PC-9 (cell line): ENCODE measurements around the gene CCN6. TPM values are rescaled to one million over a fixed set of nuclear protein-coding genes. Genes with fewer than 3 reads are reported as not detected.

Experiments used
- BruUV-seq: library from RNA; stranded (reverse); fragments of 400-500 nt; replicated peaks from 2 replicates; lab custom pipeline; 2021; lab: Mats Ljungman, UMichigan
- CTCF ChIA-PET: fragments of 300-600 bp; sonication (Branson Sonifier 250); formaldehyde crosslinking; loops from one replicate; lab custom pipeline; 2022; ENCODE audit warnings: antibody characterized with exemption; lab: Charles Lee
- POLR2A ChIA-PET: fragments of 300-600 bp; sonication (Branson Sonifier 250); formaldehyde crosslinking; loops from one replicate; lab custom pipeline; 2022; ENCODE audit warnings: antibody characterized with exemption; ENCODE audit not compliant: unreplicated experiment; lab: Charles Lee
- DNase-seq, 2 experiments: peaks; one replicate each; pipeline versions ENCODE4 v3.0.0 to v3.0.0-alpha.2; 2015 to 2022; ENCODE audit warnings: mixed read lengths in 1 of 2
- H2AFZ ChIP-seq: fragments of 200-600 bp; sonication (generic); 2 replicates; pipeline ENCODE4 v1.8.1; 2017; ENCODE audit warnings: antibody characterized with exemption
- H3F3A ChIP-seq: fragments of 200-600 bp; sonication (generic); 2 replicates; pipeline ENCODE4 v1.8.1; 2017; ENCODE audit warnings: antibody characterized with exemption, mild to moderate bottlenecking, low read depth; ENCODE audit not compliant: insufficient read depth
- H3K27ac ChIP-seq: fragments of 200-600 bp; sonication (generic); 2 replicates; pipeline ENCODE4 v1.6.1; 2016; ENCODE audit warnings: mixed run types
- H3K27me3 ChIP-seq: fragments of 200-600 bp; sonication (generic); 2 replicates; pipeline ENCODE4 v1.6.1; 2016; ENCODE audit warnings: low read depth, mixed run types; ENCODE audit not compliant: insufficient read depth
- H3K36me3 ChIP-seq: fragments of 200-600 bp; sonication (generic); 2 replicates; pipeline ENCODE4 v1.6.1; 2016; ENCODE audit warnings: low read depth, mixed run types
- H3K4me1 ChIP-seq: fragments of 200-600 bp; sonication (generic); replicated peaks from 2 replicates; pipeline ENCODE4 v1.6.1; 2016; ENCODE audit warnings: mixed run types; ENCODE audit not compliant: insufficient read depth
- H3K4me2 ChIP-seq: fragments of 200-600 bp; sonication (generic); 2 replicates; pipeline ENCODE4 v1.6.1; 2017; ENCODE audit warnings: mixed run types
- H3K4me3 ChIP-seq: fragments of 200-600 bp; sonication (generic); 2 replicates; pipeline ENCODE4 v1.6.1; 2016; ENCODE audit warnings: mixed run types
- H3K79me2 ChIP-seq: fragments of 200-600 bp; sonication (generic); 2 replicates; pipeline ENCODE4 v1.6.1; 2017; ENCODE audit warnings: low read depth, mixed run types
- H3K9me2 ChIP-seq: fragments of 200-600 bp; sonication (generic); 2 replicates; pipeline ENCODE4 v1.8.1; 2017; ENCODE audit warnings: mild to moderate bottlenecking; ENCODE audit not compliant: insufficient read depth
- H3K9me3 ChIP-seq: fragments of 200-600 bp; sonication (generic); 2 replicates; pipeline ENCODE4 v1.8.1; 2016; ENCODE audit warnings: low read depth; ENCODE audit not compliant: insufficient read depth
- H4K20me1 ChIP-seq: fragments of 200-600 bp; sonication (generic); 2 replicates; pipeline ENCODE4 v1.8.1; 2017; ENCODE audit not compliant: insufficient read depth
- EZH2 ChIP-seq: fragments of 200-600 bp; sonication (generic); IDR thresholded peaks from 2 replicates; pipeline ENCODE4 v1.8.0; 2017; ENCODE audit warnings: antibody characterized with exemption, low read depth
- intact Hi-C: fragments of 100-400 bp; cut with micrococcal nuclease; formaldehyde crosslinking; loops from one replicate; pipeline ENCODE4 v1.10.0; 2022; ENCODE audit not compliant: unreplicated experiment
- total RNA-seq: library from RNA; stranded (reverse); gene quantifications from 2 replicates; pipeline ENCODE4 v1.2.3, GENCODE V29; 2021
- TF ChIP-seq, protein P1 (sequence below): fragments of 200-600 bp; sonication (generic); conservative IDR thresholded peaks from 2 replicates; pipeline ENCODE4 v1.6.1; 2017; ENCODE audit warnings: mixed run types, antibody characterized with exemption, mild to moderate bottlenecking, moderate library complexity

Gene CCN6
- total RNA-seq, 1 experiment from 2014 or later, result not detected

DNA sequence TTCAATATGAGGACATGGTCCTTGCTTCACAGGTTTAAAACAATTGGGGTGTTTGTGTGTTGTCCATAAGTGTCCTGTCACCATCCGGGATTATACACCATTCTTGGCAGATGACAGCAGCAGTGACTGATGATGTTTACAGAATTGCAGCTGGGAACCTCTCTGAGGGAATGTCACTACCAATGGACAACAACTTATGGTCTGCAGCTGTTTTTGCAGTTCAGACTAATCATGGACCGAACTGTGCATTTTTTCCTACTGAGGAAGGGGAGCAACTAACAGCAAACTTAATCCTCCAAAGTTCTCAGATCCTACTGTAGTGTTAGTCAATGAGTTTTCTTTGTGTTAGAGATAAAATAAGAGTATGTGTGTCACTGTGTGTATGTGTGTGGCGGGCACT lies 59.5 kb downstream of the CCN6 start:
- TF ChIP-seq, protein P1, sequence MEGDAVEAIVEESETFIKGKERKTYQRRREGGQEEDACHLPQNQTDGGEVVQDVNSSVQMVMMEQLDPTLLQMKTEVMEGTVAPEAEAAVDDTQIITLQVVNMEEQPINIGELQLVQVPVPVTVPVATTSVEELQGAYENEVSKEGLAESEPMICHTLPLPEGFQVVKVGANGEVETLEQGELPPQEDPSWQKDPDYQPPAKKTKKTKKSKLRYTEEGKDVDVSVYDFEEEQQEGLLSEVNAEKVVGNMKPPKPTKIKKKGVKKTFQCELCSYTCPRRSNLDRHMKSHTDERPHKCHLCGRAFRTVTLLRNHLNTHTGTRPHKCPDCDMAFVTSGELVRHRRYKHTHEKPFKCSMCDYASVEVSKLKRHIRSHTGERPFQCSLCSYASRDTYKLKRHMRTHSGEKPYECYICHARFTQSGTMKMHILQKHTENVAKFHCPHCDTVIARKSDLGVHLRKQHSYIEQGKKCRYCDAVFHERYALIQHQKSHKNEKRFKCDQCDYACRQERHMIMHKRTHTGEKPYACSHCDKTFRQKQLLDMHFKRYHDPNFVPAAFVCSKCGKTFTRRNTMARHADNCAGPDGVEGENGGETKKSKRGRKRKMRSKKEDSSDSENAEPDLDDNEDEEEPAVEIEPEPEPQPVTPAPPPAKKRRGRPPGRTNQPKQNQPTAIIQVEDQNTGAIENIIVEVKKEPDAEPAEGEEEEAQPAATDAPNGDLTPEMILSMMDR, result no peak
- TF ChIP-seq EZH2, result no peak
- Histone ChIP-seq H3K9me2 (no peaks in the 10 kb centered on the region), H4K20me1 (0 out of 2 replicates have a peak, but pooled peaks cover 3% of the 10 kb centered on the region), H3K4me2 (no peak overlapping the region), H3K27me3 (no peaks in the 10 kb centered on the region), H3F3A (peaks cover 32% of the 10 kb centered on the region), H3K36me3 (peaks cover 86% of the 10 kb centered on the region), H2AFZ (no peak overlapping the region), H3K4me1 (peaks cover 9% of the 10 kb centered on the region), H3K9me3 (no peaks in the 10 kb centered on the region), H3K4me3 (no peak overlapping the region), H3K27ac (no peak overlapping the region), H3K79me2 (no peaks in the 10 kb centered on the region)
- intact Hi-C loops, result no loop called here
- ChIA-PET CTCF (no interaction called here), POLR2A (interaction anchor here (0.6 kb wide), 1 partner anchor 159 kb away, joined by 17 read pairs; no protein-coding TSS in a partner anchor)
- no TSS peak for BruUV-seq
- DNase-seq, result no peak

DNA sequence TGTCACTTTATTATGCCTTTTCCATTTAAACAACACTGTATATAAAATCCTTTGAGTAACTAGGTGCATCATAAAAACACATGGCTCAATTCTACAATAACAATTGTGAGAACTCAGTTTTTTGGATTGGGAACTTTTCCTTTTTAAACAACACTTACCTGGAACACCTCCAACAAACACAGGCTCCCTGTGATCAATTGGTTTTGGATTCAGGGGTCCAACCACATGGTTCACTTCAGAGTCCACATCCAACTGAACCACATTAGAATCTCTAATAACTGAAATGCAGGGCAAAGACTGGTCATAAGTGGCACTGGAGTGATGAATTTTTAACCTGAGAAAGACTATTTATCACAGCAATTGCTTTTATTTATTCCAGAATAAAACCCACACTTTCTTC lies 60.0 kb downstream of the CCN6 start:
- no peak overlapping the region for H3K4me2 ChIP-seq
- no peak overlapping the region for H3K27ac ChIP-seq
- no TSS peak for BruUV-seq
- 0 out of 2 replicates have a peak, but pooled peaks cover 3% of the 10 kb centered on the region for H4K20me1 ChIP-seq
- H3K4me1 ChIP-seq, result peaks cover 9% of the 10 kb centered on the region
- no peaks in the 10 kb centered on the region for H3K9me3 ChIP-seq
- no peaks in the 10 kb centered on the region for H3K79me2 ChIP-seq
- H3K27me3 ChIP-seq, result no peaks in the 10 kb centered on the region
- TF ChIP-seq EZH2, result no peak
- TF ChIP-seq, protein P1, result no peak
- H3K36me3 ChIP-seq, result peaks cover 87% of the 10 kb centered on the region
- no peak overlapping the region for H2AFZ ChIP-seq
- peaks cover 30% of the 10 kb centered on the region for H3F3A ChIP-seq
- ChIA-PET POLR2A (no interaction called here), CTCF (no interaction called here)
- intact Hi-C loops, result no loop called here
- no peak for DNase-seq
- H3K9me2 ChIP-seq, result no peaks in the 10 kb centered on the region
- no peak overlapping the region for H3K4me3 ChIP-seq

DNA sequence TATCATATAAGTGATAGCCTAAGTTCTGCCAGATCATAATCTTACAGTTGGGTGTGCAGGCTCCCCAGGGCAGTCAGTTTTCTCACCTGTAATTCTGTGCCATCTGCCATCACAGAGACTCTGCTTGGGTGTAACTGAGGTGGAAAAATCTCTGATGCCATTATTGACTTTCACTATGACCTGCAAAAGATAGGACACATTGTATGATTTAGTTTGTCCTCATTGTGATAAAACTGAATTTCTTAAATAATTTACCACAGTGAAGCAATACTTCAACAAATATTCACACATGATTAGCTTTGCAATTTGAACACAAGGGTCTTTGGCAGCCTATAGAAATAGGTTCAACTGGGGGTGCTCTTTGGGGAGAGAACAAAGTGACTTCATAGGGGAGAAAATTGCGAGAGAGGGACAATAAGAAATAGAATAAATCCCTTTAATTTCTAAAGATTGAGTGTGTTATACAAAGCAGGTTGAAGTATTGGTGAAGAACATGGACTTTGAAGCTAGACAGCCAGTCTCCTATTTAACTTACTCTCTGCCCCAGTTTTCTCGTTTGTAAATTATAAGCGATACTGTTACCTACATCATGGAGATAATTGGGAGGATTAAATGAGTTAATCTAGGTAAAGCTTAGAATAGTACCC lies 60.8 kb downstream of the CCN6 start:
- ChIA-PET CTCF (no interaction called here), POLR2A (no interaction called here)
- H4K20me1 ChIP-seq, result 0 out of 2 replicates have a peak, but pooled peaks cover 3% of the 10 kb centered on the region
- no TSS peak for BruUV-seq
- no peak overlapping the region for H3K4me2 ChIP-seq
- H3K9me2 ChIP-seq, result no peaks in the 10 kb centered on the region
- H3K27me3 ChIP-seq, result no peaks in the 10 kb centered on the region
- no peaks in the 10 kb centered on the region for H3K9me3 ChIP-seq
- H3K27ac ChIP-seq, result no peak overlapping the region
- intact Hi-C loops, result no loop called here
- H3F3A ChIP-seq, result peaks cover 36% of the 10 kb centered on the region
- no peaks in the 10 kb centered on the region for H3K79me2 ChIP-seq
- peaks cover 9% of the 10 kb centered on the region for H3K4me1 ChIP-seq
- H3K4me3 ChIP-seq, result no peak overlapping the region
- TF ChIP-seq, protein P1, result no peak
- no peak for TF ChIP-seq EZH2
- no peak overlapping the region for H2AFZ ChIP-seq
- DNase-seq, result no peak
- H3K36me3 ChIP-seq, result peaks cover 87% of the 10 kb centered on the region
